HG02623 (cell line): Measurements from ENCODE around the gene NHERF2.

ENCODE experiments used
- ATAC-seq: cut with Tn5 transposase; IDR thresholded peaks from one replicate; pipeline ENCODE4 v1.9.1; 2021; ENCODE audit warnings: moderate library complexity; ENCODE audit not compliant: unreplicated experiment

The NHERF2 gene

GRCh38 chr16:1990351-1991134 lies 36.2 kb upstream of the NHERF2 start:
- ATAC-seq: no peak

- no peak for ATAC-seq
These were observed 35.6 kb upstream of the NHERF2 start for GRCh38 chr16:1991135-1991551.

DNA sequence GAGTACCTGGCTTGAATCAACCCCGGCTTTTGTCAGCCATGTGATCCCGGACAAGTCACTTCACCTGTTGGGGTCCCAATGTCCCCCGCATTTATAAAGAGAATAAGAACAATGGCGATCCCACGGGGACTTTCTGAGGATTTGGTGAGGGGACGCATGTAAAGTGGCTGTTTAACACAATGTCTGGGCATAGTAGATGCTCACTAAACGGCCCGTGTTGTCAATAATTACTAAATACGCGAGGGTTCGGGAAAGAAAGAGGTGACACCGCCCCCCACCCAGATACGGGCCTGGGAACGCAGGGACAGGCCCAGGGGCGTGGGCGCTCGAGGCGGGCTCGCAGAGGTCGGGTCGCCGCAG lies 35.1 kb upstream of the NHERF2 start:
- no peak for ATAC-seq

DNA sequence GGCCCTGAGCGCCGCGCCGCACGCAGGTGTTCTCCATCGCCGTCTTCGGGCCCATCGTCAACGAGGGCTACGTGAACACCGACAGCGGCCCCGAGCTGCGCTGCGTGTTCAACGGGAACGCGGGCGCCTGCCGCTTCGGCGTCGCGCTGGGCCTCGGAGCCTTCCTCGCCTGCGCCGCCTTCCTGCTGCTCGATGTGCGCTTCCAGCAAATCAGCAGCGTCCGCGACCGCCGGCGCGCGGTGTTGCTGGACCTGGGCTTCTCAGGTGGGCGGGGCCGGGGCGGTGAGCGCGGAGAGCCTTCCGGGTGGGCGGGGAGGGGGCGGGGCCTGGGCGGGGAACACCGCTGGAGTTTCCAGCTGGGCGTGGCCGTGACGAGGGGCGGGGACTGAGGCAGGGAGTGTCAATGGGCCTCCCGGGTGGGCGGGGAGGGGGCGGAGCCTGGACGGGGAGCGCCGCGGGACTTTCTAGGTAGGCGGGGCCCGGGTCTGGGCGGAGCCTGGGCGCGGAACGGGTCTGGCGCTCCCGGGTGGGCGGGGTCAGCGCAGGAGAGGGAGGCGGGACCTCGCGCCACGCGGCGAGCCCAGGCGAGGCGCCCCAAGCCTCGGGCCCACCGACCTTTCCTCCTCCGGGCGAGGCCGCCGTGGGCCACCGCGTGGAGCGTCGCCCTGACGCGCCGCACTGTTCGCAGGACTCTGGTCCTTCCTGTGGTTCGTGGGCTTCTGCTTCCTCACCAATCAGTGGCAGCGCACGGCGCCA lies 34.6 kb upstream of the NHERF2 start:
- peak; percentile 41 for ATAC-seq

- ATAC-seq: no peak
These were observed 33.9 kb upstream of the NHERF2 start for GRCh38 chr16:1992704-1993317.

GRCh38 chr16:1993731-1994131 lies 33.0 kb upstream of the NHERF2 start:
- ATAC-seq: no peak

- ATAC-seq: no peak
These were observed 29.0 kb upstream of the NHERF2 start for GRCh38 chr16:1997494-1998359.

DNA sequence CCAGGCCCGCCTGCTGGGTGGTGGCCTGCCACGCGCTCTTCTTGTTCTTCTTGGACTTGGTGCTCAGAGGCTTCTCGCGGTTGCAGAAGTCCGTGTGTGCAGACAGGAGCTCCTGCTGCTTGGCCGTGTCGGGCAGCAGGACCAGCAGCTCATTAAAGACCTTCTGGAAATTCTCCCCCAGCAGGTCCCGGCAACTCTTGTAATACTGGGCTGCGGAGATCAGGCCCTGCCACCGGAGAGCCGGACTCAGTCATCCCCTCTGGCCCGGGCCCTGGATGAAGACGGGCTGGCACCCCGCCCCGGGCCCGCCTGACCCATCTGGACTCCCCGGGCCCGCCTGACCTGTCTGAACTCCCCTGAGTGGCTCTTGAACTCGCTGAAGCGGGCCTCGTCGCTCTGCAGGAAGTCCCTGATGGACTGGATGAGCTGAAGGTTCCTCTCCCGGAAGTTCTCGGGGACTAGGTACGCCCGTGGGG lies 28.3 kb upstream of the NHERF2 start:
- no peak for ATAC-seq

GRCh38 chr16:1998852-1999801 lies 27.6 kb upstream of the NHERF2 start:
- ATAC-seq: no peak

- no peak for ATAC-seq
These were observed 26.7 kb upstream of the NHERF2 start for GRCh38 chr16:1999866-2000514.

- ATAC-seq: no peak
These were observed 25.7 kb upstream of the NHERF2 start for GRCh38 chr16:2001035-2001434.

DNA sequence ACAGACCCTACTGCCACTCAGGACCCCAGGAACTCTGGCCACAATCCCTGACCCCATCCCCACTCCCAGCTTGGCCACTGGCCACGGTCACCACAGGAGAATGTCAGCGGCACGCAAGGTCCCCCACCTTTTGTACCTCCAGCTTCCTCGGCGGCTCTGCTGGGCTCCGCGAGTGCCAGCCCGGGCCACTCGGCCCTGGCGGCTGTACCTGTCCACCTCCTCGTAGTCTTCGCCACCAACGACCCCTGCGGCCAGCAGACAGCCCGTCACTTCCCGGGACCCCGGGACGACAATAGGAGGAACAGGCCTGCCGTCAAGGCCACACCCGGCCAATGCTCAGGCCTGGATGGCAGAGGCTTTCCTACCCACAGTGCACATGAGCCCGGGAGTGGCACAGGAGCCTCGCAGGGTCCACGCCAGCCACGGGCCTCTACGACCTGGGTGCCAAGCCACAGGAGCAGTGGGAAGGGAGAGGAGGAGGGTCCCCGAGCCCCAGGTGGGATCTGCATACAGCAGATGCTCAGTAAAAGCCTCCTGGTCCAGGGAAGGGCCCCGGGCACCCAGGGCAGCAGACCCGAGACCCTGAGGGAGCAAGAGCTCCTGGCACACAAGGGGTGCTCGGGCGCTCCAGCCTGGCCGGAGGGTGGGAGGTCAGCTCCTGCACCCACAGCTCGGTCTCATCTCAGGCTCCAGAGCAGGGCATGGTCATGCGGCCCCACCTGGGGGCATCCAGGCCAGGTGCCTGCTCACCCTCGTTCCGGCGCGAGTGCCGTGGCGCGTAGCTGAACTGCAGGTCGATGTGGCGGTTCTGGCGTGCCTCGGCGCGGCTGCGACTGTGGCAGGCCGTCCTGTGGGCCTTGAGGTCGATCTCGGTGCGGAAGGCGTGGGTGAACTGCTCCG lies 25.0 kb upstream of the NHERF2 start:
- no peak for ATAC-seq

DNA sequence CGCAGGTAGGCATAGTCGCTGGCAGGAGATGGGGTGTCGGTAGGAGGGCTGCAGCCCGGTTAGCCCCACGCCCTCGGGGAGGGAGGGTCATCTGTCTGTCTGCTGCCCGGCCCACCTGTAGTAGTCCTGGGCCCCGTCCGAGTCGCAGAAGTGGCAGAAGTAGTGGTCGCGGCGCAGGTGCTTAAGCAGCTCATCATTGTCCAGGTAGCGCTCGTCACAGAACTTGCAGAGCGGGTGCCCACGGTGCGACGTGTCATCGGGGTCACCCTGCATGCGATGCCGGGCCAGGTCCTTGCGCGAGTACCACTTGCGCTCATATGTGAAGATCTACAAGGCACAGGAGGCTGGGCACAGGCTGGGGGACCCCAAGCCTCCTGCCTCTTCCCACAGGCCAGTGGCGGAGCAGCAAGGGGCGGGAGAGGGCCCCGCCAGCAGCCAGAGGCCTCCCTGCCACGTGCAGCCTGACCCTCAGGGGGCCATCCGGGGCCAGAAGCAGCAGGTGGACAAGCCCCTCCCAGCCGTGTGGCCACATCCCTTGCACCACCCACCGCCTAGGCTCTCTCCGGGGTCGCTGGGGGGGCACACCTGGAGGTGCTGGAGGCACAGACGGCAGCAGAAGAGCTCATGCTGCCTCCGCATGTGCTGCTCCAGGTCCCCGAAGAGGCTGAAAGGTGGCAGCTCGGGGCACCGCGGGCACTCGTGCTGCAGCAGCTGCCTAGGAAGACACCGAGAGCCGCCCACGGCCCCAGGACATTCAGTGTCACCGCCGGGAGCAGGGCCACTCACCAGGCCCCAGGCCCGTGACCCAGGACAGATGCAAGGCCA lies 24.1 kb upstream of the NHERF2 start:
- ATAC-seq: no peak

GRCh38 chr16:2003231-2003826 lies 23.4 kb upstream of the NHERF2 start:
- ATAC-seq: no peak

DNA sequence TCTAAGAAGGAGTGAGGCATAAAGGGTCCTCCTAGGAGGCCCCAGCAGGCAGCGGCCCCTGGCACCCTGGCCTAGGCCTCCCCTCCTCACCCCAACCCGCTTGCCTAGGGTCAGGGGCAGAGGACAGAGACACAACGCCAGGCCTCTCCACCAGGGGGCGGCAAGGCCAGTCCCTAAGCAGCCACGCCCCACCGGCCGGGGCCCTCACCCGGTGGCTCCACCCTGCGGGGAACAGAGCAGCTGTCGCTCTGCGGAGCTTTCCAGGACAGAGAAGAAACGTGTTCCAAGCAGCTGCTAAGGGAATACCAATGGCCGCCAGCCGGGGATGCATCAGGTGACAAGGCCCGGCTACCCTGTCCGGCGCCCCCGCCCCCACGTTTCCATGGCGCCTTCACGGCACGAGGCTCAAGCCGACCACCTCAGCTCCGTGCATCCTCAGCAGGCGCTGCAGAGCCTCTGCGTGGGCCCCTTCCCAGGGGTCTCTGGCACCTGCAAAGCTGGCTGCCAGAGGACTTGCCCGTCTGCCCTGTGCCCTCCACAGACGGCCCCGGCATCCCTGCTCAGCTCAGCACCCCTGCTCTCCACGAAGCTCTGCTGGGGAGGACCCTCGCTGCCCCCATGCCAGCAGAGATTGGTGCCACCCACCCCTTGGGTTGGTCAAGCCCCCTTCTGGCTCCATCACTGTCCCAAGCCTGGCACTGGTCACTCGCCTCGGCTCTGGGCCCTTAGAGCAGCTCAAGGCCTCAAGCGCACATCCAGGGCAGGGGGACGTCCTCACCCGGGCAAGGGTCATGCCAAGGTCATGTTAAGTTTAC lies 22.7 kb upstream of the NHERF2 start:
- no peak for ATAC-seq
